Heart left ventricle (tissue), 16 donors: ENCODE data around the gene FOLR2. TPM values are rescaled to one million over a fixed set of nuclear protein-coding genes. Genes with fewer than 3 reads are reported as not detected.

ENCODE experiments used
- ATAC-seq, 4 donors: fragments of 200-7000 bp; cut with Tn5 transposase; one replicate each; pipeline ENCODE4 v1.9.1; 2020 to 2022; ENCODE audit warnings: moderate library complexity in 4 of 4, mild to moderate bottlenecking in 3 of 4, moderate number of reproducible peaks in 1 of 4
- DNase-seq, 5 donors: peaks; one replicate each; pipeline ENCODE4 v3.0.0-alpha.2; 2020
- H3K27ac ChIP-seq, 12 donors: fragments of 200-600 bp; sonication (generic) in 4 of 12; one replicate each; pipeline versions ENCODE4 v1.5.0 to v1.8.0; 2016 to 2022; ENCODE audit warnings: mild to moderate bottlenecking in 2 of 12
- H3K27me3 ChIP-seq, 9 donors: fragments of 200-600 bp; sonication (generic) in 2 of 9; one replicate each; pipeline versions ENCODE4 v1.5.1 to v1.8.0; 2016 to 2022; ENCODE audit warnings: mild to moderate bottlenecking in 3 of 9
- H3K36me3 ChIP-seq, 9 donors: fragments of 200-600 bp; sonication (generic) in 2 of 9; one replicate each; pipeline versions ENCODE4 v1.5.0 to v1.8.0; 2018 to 2022; ENCODE audit warnings: mild to moderate bottlenecking in 2 of 9
- H3K4me1 ChIP-seq, 12 donors: fragments of 200-600 bp; sonication (generic) in 4 of 12; one replicate each; pipeline versions ENCODE4 v1.5.0 to v1.8.0; 2016 to 2022; ENCODE audit warnings: mild to moderate bottlenecking in 3 of 12
- H3K4me3 ChIP-seq, 12 donors: fragments of 200-600 bp; sonication (generic) in 4 of 12; one replicate each; pipeline versions ENCODE4 v1.5.0 to v1.8.0; 2017 to 2022; ENCODE audit warnings: mild to moderate bottlenecking in 9 of 12, moderate library complexity in 4 of 12
- H3K9me3 ChIP-seq, 12 donors: fragments of 200-600 bp; sonication (generic) in 4 of 12; one replicate each; pipeline versions ENCODE4 v1.5.0 to v1.8.0; 2016 to 2022; ENCODE audit warnings: mild to moderate bottlenecking in 1 of 12
- POLR2A ChIP-seq, 2 donors: fragments of 450-650 bp; IDR thresholded peaks; one replicate each; pipeline ENCODE4 v1.6.1; 2017; ENCODE audit warnings: antibody characterized with exemption in 2 of 2, mild to moderate bottlenecking in 2 of 2, moderate library complexity in 2 of 2
- WGBS, 4 donors: extraction: QIAGEN DNeasy Blood & Tissue Kit in 2 of 4; methylation state at CpG; one replicate each; pipeline versions ENCODE4 v1.1.5 to v1.1.7; 2013 to 2018; 5-methylcytosine and 5-hydroxymethylcytosine counted together
- intact Hi-C, 10 donors: fragments of 100-400 bp; cut with DNase I; formaldehyde crosslinking; loops; one replicate each; pipeline versions ENCODE4 v1.11.1 to v1.14.2; 2022
- polyA plus RNA-seq, 2 donors: library from polyadenylated mRNA; stranded (reverse); fragments of 200-250 nt; gene quantifications; one replicate each; pipeline ENCODE4 v1.2.3, GENCODE V29; 2013
- total RNA-seq, 9 donors: library from RNA; depleted of rRNA in 2 of 9; stranded (reverse); fragments of >200 nt in 2 of 9; fragmentation: NEBNext Ultra II Directional in 3 of 9; extraction: Animal tissue kit (Norgen Biotek cat#: 25700) in 3 of 9; gene quantifications; one replicate each; pipeline versions ENCODE4 v1.1.0 to v1.2.4, GENCODE V29; 2016 to 2023
- TF ChIP-seq, protein P1 (sequence below), 12 donors: fragments of 200-600 bp; sonication (generic) in 4 of 12; IDR thresholded peaks; one replicate each; pipeline versions ENCODE4 v1.5.0 to v1.8.0; 2018 to 2022; ENCODE audit warnings: antibody characterized with exemption in 12 of 12, mild to moderate bottlenecking in 5 of 12
- donor health status: ischemic (EF 13 %, LVEDD 7.1; RV severe dilation, severe dysfunction).
- donor health status: healthy with polysubstance abuse.
- donor health status: DM: no; HTN: yes; CAD: no.
- donor health status: DM: no; HTN: no; CAD: no.
- donor health status: ischemic (EF 25% LVEDD 6.9; RV normal size, moderate dysfunction).
- donor health status: ischemic (EF 25% LVEDD 5.7; RV mildly dilated, moderate dysfunction).
- donor health status: healthy.
- donor health status: DM: yes; HTN: yes; CAD: no.
- donor health status: ischemic (EF 35%, LVEDD 5.7; RV mildly dilated, moderate dysfunction).
- donor health status: nonischemic (EF 11% LVEDD 7.7; RV severe dilation, severe dysfunction).
- donor health status: DM: yes; HTN: yes; CAD: no.
- donor health status: PGD.
- donor health status: ischemic (EF 29% LVEDD 5.4; RV normal size, mild dysfunction).
- donor health status: nonischemic (EF 23%, LVEDD 6.1; RV moderate dilation, normal function).

FOLR2 gene
- total and polyA plus RNA-seq, 11 donors: 5.0 to 136 (median 14.6) TPM

DNA sequence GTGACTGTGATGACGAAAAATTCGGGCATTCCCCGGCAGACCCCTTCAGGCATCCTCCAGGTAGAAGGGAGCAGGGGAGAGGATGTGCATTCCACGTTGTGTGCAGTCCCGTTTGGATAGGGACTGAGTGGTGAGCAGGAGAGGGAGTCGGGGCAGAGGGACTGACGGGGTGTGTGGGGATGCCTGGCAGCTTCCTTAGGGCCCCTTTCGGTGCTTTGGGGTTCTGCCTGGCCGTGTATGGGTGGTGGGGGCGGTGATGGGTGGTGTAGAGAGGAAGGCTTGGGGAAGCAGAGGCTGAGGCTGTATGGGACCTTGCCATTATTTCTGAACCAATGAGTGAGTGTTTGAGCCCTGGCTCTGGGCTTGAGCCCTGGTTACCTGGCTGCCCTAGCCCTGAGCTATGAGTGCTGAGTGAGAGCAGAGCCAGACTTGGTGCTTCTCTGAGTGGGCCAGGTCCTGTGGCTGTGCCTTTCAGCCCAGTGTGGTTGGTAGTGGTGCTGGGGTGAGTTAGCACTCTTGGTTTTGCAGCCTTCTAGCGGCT is 8.9 kb downstream of the FOLR2 start:
- 16 to 31% (median 19%) methylated on average over 8 to 11 of the region's 11 CpGs for WGBS, 4 donors
- Histone ChIP-seq H3K27ac (peak overlapping the region in 10 of 12 donors; percentile 96 to 100 (median 99)), H3K4me1 (peaks cover 0 to 40% (median 17%) of the 10 kb centered on the region in 12 donors), H3K4me3 (peak overlapping the region; percentile 58 to 99 (median 88)), H3K36me3 (peaks cover 0 to 36% (median 32%) of the 10 kb centered on the region in 9 donors), H3K9me3 (no peaks in the 10 kb centered on the region), H3K27me3 (no peaks in the 10 kb centered on the region)
- no peak for TF ChIP-seq POLR2A (IDR thresholded peaks at IDR 0.05)
- TF ChIP-seq, protein P1, sequence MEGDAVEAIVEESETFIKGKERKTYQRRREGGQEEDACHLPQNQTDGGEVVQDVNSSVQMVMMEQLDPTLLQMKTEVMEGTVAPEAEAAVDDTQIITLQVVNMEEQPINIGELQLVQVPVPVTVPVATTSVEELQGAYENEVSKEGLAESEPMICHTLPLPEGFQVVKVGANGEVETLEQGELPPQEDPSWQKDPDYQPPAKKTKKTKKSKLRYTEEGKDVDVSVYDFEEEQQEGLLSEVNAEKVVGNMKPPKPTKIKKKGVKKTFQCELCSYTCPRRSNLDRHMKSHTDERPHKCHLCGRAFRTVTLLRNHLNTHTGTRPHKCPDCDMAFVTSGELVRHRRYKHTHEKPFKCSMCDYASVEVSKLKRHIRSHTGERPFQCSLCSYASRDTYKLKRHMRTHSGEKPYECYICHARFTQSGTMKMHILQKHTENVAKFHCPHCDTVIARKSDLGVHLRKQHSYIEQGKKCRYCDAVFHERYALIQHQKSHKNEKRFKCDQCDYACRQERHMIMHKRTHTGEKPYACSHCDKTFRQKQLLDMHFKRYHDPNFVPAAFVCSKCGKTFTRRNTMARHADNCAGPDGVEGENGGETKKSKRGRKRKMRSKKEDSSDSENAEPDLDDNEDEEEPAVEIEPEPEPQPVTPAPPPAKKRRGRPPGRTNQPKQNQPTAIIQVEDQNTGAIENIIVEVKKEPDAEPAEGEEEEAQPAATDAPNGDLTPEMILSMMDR (IDR thresholded peaks at IDR 0.05): no peak
- ATAC-seq: no peak
- intact Hi-C loops: loop anchor here in 2 of 10 donors (10.0 kb wide), 2 partner anchors 189 to 211 kb away; no protein-coding TSS in a partner anchor
- DNase-seq: no peak

DNA sequence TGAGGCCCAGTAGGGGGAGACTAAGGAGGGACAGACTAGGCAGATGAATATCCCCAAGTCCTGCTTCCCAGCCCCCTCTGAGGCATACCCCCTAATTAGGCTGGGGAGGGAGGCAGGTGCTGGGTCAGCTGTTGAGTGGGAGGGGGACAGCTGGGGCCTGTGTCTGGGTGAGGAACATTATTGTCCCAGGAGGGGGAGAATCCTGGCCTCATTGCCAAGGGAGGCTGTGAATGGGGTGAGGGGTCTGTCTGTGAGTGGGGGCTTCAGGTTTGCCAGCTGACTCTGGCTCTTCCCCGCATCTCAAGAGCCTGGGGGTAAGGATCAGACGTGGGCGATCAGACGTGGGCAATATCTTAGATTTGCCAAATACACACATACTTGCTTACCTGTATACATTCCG is 10.1 kb downstream of the FOLR2 start:
- ATAC-seq (no peak), DNase-seq (no peak)
- H3K36me3 ChIP-seq: peaks cover 0 to 48% (median 45%) of the 10 kb centered on the region in 9 donors
- peak overlapping the region in 1 of 12 donors; percentile 31 for H3K27ac ChIP-seq
- TF ChIP-seq, protein P1 (IDR thresholded peaks at IDR 0.05): no peak
- no peak for TF ChIP-seq POLR2A (IDR thresholded peaks at IDR 0.05)
- no peaks in the 10 kb centered on the region for H3K9me3 ChIP-seq
- intact Hi-C loops: loop anchor here in 2 of 10 donors (10.0 kb wide), 2 partner anchors 188 to 212 kb away; no protein-coding TSS in a partner anchor
- WGBS, 4 donors: 82 to 89% (median 88%) methylated on average over 5 of the region's 5 CpGs
- H3K4me3 ChIP-seq: no peak overlapping the region
- peaks cover 0 to 52% (median 23%) of the 10 kb centered on the region in 12 donors for H3K4me1 ChIP-seq
- no peaks in the 10 kb centered on the region for H3K27me3 ChIP-seq

- no peak for ATAC-seq
- no peak for TF ChIP-seq POLR2A (IDR thresholded peaks at IDR 0.05)
- TF ChIP-seq, protein P1 (IDR thresholded peaks at IDR 0.05): no peak
- Histone ChIP-seq H3K27ac (no peak overlapping the region), H3K4me3 (no peak overlapping the region), H3K9me3 (no peaks in the 10 kb centered on the region), H3K36me3 (peaks cover 0 to 57% (median 53%) of the 10 kb centered on the region in 9 donors), H3K27me3 (no peaks in the 10 kb centered on the region), H3K4me1 (peaks cover 0 to 51% (median 18%) of the 10 kb centered on the region in 12 donors)
- WGBS, 4 donors: 72 to 87% (median 83%) methylated on average over 11 to 14 of the region's 14 CpGs
- intact Hi-C loops: loop anchor here in 2 of 10 donors (10.0 kb wide), 2 partner anchors 187 to 213 kb away; no protein-coding TSS in a partner anchor
- DNase-seq: no peak
Observed at GRCh38 chr11:72227316-72228228, 11.0 kb downstream of the FOLR2 start.
